HL-60 (cell line): ENCODE data around the gene ITGA7.

ENCODE experiments used
- POLR2AphosphoS5 ChIP-seq: IDR thresholded peaks from 2 replicates; pipeline ENCODE4 v1.6.1; 2012; ENCODE audit warnings: low read depth
- TF ChIP-seq, protein P1 (sequence below): IDR thresholded peaks from one replicate; pipeline ENCODE4 v1.5.1; 2011; ENCODE audit warnings: low read length, control low read depth, inconsistent platforms; ENCODE audit not compliant: insufficient read depth
- TF ChIP-seq, protein P2 (sequence below): IDR thresholded peaks from 2 replicates; pipeline ENCODE4 v1.6.1; 2012; ENCODE audit warnings: low read depth; ENCODE audit not compliant: insufficient replicate concordance

- TF ChIP-seq, protein P1, sequence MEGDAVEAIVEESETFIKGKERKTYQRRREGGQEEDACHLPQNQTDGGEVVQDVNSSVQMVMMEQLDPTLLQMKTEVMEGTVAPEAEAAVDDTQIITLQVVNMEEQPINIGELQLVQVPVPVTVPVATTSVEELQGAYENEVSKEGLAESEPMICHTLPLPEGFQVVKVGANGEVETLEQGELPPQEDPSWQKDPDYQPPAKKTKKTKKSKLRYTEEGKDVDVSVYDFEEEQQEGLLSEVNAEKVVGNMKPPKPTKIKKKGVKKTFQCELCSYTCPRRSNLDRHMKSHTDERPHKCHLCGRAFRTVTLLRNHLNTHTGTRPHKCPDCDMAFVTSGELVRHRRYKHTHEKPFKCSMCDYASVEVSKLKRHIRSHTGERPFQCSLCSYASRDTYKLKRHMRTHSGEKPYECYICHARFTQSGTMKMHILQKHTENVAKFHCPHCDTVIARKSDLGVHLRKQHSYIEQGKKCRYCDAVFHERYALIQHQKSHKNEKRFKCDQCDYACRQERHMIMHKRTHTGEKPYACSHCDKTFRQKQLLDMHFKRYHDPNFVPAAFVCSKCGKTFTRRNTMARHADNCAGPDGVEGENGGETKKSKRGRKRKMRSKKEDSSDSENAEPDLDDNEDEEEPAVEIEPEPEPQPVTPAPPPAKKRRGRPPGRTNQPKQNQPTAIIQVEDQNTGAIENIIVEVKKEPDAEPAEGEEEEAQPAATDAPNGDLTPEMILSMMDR = no peak
- TF ChIP-seq, protein P2, sequence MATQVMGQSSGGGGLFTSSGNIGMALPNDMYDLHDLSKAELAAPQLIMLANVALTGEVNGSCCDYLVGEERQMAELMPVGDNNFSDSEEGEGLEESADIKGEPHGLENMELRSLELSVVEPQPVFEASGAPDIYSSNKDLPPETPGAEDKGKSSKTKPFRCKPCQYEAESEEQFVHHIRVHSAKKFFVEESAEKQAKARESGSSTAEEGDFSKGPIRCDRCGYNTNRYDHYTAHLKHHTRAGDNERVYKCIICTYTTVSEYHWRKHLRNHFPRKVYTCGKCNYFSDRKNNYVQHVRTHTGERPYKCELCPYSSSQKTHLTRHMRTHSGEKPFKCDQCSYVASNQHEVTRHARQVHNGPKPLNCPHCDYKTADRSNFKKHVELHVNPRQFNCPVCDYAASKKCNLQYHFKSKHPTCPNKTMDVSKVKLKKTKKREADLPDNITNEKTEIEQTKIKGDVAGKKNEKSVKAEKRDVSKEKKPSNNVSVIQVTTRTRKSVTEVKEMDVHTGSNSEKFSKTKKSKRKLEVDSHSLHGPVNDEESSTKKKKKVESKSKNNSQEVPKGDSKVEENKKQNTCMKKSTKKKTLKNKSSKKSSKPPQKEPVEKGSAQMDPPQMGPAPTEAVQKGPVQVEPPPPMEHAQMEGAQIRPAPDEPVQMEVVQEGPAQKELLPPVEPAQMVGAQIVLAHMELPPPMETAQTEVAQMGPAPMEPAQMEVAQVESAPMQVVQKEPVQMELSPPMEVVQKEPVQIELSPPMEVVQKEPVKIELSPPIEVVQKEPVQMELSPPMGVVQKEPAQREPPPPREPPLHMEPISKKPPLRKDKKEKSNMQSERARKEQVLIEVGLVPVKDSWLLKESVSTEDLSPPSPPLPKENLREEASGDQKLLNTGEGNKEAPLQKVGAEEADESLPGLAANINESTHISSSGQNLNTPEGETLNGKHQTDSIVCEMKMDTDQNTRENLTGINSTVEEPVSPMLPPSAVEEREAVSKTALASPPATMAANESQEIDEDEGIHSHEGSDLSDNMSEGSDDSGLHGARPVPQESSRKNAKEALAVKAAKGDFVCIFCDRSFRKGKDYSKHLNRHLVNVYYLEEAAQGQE = no peak
- no peak for TF ChIP-seq POLR2AphosphoS5
Measured at GRCh38 chr12:55739025-55739378, 31.3 kb upstream of the ITGA7 start.
